Cardiac septum (tissue), 1 donor: ENCODE measurements around the gene SUCO. TPM values are rescaled to one million over a fixed set of nuclear protein-coding genes. Genes with fewer than 3 reads are reported as not detected.
"Not testable (repeated sequence)": the region's sequence is repeated elsewhere in the genome, so short reads cannot be mapped to it uniquely, and the experiment has no call there.

Experiments
- DNase-seq: peaks from one replicate; pipeline ENCODE4 v3.0.0-alpha.2; 2020; ENCODE audit warnings: low spot score
- intact Hi-C: fragments of 100-400 bp; cut with DNase I; formaldehyde crosslinking; loops from one replicate; pipeline ENCODE4 v1.14.0; 2022
- total RNA-seq: library from RNA; stranded (reverse); fragmentation: NEBNext Ultra II Directional; extraction: Animal tissue kit (Norgen Biotek cat#: 25700); gene quantifications from one replicate; pipeline ENCODE4 v1.2.1, GENCODE V29; 2021
- donor health status: DM: no; HTN: no; CAD: no.

The SUCO gene
- total RNA-seq, 1 donor from 2014 or later = 27.4 TPM

DNA sequence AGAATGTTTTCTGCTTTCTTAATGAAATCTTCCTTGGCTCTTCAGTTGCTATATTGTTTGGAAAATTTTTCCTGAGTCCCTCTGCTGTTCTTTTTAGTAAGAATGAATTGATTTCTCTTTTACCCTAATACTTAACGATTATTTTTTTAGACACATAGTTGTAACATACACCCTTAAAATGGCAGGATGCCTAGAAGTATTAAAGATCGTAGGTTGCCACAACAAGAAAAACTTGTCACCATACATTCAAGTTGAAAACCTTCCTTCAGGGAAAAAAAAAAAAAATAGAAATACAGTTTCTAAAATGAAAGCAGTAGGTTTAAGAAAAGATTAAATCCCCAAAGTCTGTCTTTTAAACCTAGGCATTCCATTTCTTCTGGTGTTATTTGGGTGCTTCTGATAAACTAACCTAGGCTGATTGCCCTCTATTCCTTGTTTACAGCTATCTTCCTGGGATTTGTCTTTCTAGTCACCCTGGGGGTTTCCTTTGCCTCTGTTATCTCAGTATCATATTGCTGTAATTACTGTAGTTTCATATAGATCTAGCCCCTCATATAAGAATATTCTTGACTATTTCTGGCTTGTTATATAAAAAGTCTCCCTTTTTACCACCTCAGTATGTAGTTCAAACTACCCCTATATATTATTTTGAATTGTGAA, 16.8 kb downstream of the SUCO start:
- no peak for DNase-seq
- intact Hi-C loops = no loop called here

GRCh38 chr1:172551279-172551678, 18.3 kb downstream of the SUCO start:
- intact Hi-C loops = no loop called here
- DNase-seq = no peak

DNA sequence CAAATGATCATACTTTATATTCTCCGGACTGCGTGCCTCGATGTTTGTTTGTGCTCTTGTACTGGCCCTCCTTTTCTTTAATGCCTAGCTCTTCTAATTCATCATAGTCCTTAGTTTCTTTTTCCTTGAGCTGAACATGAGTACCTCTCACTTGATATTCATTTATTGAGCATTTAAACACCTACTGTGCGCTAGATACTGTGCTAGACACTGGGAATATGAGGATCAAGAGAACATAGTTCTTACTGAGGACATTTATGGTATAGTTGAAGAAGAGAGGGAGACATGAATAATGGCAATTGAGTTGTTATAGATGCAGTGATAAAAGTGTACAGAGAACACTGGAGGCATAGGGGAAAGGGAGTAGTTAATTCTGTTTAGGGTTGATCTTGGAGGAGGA, 22.0 kb downstream of the SUCO start:
- intact Hi-C loops = no loop called here
- no peak for DNase-seq

GRCh38 chr1:172556461-172556860, 23.5 kb downstream of the SUCO start:
- no peak for DNase-seq
- intact Hi-C loops = no loop called here

GRCh38 chr1:172557270-172557669, 24.3 kb downstream of the SUCO start:
- DNase-seq = no peak
- intact Hi-C loops = no loop called here

DNA sequence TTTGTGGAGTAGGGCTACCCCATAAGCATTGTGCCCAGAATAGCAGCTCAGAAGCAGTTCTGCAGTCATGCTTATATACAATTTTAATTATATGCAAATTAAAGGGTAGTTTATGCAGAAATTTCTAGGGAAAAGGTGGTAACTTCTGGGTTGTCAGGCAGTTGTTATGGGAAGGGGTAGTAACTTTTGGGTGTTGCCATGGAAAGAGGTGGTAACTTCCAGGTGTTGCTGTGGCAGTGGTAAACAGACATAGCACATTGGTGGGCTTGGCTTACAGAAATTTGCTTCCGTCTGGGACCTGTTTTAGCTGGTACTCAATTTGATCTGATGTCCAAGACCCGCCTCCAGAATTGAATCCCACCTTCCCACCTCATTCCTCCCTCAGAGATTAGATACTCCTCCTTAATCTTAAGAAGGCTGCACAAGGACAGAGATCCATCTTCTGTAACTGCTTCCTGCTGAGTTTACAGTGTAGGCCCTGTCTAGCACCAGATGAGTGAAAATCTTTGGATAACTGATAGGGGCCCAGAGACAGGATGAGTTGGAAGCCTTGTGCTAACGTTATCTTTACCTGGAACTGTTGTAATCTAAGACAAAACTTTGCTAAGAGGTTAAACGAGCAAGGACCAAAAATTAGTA, 26.7 kb downstream of the SUCO start:
- intact Hi-C loops = no loop called here
- no peak for DNase-seq

- no peak for DNase-seq
- intact Hi-C loops = no loop called here
Observed at GRCh38 chr1:172561252-172561651, 28.3 kb downstream of the SUCO start.

DNA sequence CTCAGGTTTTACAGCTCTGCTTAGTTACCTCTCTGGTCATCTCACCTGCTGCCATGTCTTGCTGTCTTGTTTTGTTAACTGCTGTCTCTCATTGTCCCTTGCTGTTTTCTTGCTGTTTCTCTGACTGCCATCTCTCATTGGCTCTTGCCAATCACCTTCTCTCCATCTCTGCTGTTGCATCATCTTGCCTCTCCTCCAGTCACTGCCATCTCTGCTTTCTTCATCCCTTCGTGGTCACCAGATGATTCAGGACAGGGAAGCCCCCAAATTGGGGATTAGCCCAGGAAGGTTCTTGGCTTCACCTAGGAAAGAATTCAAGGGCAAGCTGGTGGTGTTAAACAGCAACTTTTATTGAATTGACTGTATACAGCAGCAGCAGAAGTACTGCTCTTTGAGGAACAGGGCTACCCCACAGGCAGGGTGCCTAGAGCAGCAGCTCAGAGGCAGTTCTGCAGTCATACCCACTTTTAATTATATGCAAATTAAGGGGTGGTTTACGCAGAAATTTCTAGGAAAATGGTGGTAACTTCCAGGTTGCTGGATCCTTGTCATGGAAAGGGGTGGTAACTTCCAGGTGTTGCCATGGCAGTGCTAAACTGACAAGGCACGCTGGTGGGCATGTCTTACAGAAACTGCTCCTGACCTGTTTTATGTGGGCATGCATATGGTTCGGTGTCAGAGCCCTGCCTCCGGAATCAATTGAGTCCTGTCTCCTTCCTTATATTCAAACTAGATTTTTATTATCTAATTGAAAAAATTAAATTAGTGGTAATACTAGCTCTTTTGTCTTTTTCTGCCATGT, 33.4 kb downstream of the SUCO start:
- DNase-seq = no peak
- intact Hi-C loops = no loop called here

DNA sequence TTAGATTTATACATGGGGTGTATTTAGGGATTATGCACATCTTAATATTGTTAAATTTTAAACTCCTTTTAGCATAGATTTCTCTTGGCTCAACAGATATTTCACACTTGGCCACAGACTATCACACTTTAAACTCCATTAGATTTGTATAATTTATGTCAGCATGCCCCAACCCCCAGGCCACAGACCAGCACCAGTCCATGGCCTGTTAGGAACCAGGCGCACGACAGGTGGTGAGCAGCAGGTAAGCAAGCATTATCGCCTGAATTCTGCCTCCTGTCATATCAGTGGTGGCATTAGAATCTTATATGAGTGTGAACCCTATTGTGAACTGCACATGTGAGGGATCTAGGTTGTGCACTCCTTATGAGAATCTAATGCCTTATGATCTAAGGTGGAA, 34.8 kb downstream of the SUCO start:
- DNase-seq = no peak
- intact Hi-C loops = no loop called here

DNA sequence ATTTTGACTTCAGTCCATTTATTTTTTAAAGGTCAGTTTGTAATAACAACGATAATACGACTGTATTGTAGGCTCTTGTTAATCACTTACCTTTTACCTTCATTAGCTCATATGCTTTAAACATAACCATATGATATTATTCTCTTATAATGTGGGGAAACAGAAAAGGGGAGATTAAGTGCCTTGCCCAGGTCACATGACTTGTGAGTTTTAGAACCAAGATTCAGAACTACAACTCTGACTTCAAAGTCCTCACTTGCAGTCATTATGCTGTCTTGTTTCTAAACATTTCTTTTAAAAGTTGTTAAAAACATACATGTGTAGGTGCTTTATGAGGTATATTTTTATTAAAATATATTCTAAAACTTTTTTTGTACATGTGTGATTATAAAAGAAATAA, 41.1 kb downstream of the SUCO start:
- DNase-seq = no peak
- intact Hi-C loops = no loop called here

GRCh38 chr1:172578586-172578985, 45.6 kb downstream of the SUCO start:
- intact Hi-C loops = no loop called here
- DNase-seq = no peak

DNA sequence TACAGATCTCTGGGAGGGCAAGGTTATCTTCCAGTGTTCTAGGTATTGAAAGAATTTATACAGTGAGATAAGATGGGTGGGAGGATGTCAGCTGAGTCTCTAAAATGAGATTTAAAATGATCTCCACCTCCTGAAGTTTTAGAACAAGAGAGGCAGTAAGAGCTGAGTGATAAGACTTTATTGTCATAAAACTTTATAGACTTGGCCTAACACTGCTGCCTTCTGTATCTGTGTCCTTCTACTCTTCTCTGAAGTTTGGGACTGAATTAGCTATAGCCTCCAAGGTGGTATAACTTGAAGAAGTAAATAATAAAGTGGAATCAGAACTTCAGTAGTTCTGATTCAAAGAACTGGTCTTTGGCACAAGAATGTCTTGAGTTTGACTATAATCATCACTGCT, 48.3 kb downstream of the SUCO start:
- no peak for DNase-seq
- intact Hi-C loops = no loop called here

- DNase-seq = no peak
- intact Hi-C loops = no loop called here
Observed at GRCh38 chr1:172581779-172582178, 48.8 kb downstream of the SUCO start.

DNA sequence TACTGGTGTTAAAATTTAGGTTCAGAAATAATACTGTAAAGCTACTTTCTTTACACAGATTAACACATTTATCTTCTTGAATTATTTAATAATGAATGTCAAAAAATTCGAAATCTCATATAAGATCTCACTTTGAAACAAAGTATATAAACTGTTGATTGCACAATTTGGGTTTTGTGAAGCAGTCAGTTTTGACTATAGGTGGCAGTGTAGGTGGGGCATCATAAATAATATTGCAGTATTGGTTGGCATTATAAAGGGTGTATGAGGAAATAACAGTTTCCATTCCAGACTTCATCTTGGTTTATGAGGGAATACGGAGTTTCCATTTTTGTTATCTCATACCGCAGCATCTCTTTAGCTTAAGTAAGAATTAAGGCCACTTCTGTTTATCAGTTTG, 49.9 kb downstream of the SUCO start:
- intact Hi-C loops = no loop called here

GRCh38 chr1:172585348-172585747, 52.4 kb downstream of the SUCO start:
- intact Hi-C loops = no loop called here
- DNase-seq = no peak

More for the DNA sequence above, 49.9 kb downstream of the SUCO start:
- DNase-seq = no peak

DNA sequence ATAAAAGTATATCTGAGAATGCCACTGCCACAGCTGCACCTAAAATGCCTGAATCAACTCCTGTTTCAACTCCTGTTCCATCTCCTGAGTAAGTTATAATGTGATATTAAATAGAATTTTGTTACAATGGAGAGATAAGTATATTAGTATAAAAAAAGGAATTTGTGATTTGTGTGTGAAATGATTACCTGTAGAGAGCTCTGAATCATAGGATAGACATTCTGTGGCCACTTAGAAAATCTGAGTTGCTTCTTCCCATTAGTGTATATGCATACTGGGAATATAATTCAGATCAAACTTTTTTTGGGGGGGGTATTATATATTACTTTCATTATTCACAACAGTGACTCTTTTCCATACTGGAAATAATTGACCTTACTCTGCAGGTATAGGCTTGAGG, 52.9 kb downstream of the SUCO start:
- DNase-seq = no peak
- intact Hi-C loops = no loop called here

DNA sequence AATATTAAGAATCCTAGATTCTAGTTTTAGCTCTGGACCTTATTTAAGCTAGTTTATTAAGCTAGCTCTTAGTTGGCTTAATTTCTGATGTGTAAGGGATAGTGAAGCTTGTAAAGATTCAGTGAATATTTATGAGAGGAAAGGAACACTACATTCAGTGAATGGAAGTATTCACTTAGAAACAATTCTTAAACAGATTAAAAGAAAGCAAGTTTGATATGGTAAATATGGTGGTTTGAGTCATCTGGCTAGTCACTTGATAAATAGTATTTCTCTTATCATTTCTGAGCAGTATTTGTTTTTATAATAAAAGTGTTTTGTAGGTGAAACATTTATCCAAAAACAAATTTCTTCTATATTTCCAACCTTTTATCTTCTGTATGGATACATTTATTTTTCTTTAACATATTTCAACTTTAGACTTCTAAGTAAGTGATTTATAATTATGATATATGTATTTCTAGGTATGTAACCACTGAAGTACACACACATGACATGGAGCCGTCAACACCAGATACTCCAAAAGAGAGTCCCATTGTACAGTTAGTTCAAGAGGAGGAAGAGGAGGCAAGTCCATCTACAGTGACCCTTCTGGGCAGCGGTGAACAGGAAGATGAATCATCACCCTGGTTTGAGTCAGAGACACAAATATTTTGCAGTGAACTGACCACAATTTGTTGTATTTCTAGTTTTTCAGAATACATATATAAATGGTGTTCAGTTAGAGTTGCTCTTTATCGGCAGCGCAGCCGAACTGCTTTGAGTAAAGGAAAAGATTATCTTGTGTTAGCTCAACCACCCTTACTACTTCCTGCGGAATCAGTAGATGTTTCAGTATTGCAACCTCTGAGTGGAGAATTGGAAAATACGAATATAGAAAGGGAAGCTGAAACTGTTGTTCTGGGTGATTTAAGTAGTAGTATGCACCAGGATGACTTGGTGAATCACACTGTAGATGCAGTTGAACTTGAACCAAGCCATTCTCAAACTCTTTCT, 55.6 kb downstream of the SUCO start:
- intact Hi-C loops = no loop called here
- no peak for DNase-seq

DNA sequence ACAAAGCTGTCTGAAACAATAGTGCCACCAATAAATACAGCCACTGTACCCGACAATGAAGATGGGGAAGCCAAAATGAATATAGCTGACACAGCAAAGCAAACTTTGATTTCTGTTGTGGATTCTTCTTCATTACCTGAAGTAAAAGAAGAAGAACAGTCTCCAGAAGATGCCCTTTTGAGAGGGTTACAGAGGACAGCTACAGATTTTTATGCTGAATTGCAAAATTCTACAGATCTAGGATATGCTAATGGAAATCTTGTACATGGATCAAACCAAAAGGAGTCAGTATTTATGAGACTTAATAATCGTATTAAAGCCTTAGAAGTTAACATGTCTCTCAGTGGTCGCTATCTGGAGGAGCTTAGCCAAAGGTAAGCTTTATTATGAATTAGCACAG, 56.6 kb downstream of the SUCO start:
- intact Hi-C loops = no loop called here
- DNase-seq = no peak

DNA sequence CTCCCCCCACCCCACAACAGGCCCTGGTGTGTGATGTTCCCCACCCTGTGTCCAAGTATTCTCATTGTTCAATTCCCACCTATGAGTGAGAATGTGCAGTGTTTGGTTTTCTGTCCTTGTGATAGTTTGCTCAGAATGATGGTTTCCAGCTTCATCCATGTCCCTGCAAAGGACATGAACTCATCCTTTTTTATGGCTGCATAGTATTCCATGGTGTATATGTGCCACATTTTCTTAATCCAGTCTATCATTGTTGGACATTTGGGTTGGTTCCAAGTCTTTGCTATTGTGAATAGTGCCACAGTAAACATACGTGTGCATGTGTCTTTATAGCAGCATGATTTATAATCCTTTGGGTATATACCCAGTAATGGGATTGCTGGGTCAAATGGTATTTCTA, 58.5 kb downstream of the SUCO start:
- intact Hi-C loops, DNase-seq: not testable (repeated sequence)

DNA sequence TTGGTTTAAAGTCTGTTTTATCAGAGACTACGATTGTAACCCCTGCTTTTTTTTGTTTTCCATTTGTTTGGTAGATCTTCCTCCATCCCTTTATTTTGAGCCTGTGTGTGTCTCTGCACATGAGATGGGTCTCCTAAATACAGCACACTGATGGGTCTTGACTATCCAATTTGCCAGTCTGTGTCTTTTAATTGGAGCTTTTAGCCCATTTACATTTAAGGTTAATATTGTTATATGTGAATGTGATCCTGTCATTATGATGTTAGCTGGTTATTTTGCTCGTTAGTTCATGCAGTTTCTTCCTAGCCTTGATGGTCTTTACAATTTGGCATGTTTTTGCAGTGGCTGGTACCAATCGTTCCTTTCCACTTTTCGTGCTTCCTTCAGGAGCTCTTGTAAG, 62.1 kb downstream of the SUCO start:
- intact Hi-C loops = not testable (repeated sequence)

More for the DNA sequence above, 62.1 kb downstream of the SUCO start:
- not testable (repeated sequence) for DNase-seq
